Measurements from ENCODE around the gene ITGAD.

Gene ITGAD

GRCh38 chr16:31474773-31475738 is 81.9 kb downstream of the ITGAD start:
- Histone ChIP-seq H3K36me3 (ENCODE audit: control insufficient read depth in 2 of 2, insufficient read depth in 1 of 2, low read length in 2 of 2) (peaks cover 0 to 10% of the 10 kb centered on the region in 2 experiments; a peak in 1 of 3 replicates), H3K4me1 (ENCODE audit: control insufficient read depth, insufficient read depth, low read length) (no peaks in the 10 kb centered on the region), H3K27ac (ENCODE audit: extremely low read depth, low read depth, low read length) (no peak overlapping the region), H3K9me3 (ENCODE audit: control insufficient read depth, insufficient read depth, low read depth, low read length) (no peaks in the 10 kb centered on the region), H3K4me3 (ENCODE audit: low read depth, low read length) (no peak overlapping the region)
- ChIA-PET POLR2A (no interaction called here), CTCF (interaction anchor here (0.7 to 1.1 kb wide), 4 partner anchors 15 to 282 kb away, joined by 3 to 6 read pairs (median 3); partner anchors contain the start of gene ARMC5)
- TF ChIP-seq ZNF132 (tag by site-specific recombination; IDR thresholded peaks at IDR 0.05; ENCODE audit: borderline replicate concordance) (no peak), ZBTB49 (tag by site-specific recombination; IDR thresholded peaks at IDR 0.05; ENCODE audit: low read depth) (no peak), ZNF354C (tag by site-specific recombination; IDR thresholded peaks at IDR 0.05; ENCODE audit: borderline replicate concordance, low read depth) (no peak), ZNF624 (tag by site-specific recombination; IDR thresholded peaks at IDR 0.05) (no peak), KLF7 (tag by site-specific recombination; IDR thresholded peaks at IDR 0.05; ENCODE audit: borderline replicate concordance) (no peak), ZNF544 (tag by site-specific recombination; IDR thresholded peaks at IDR 0.05) (no peak), ZNF585B (tag by site-specific recombination; IDR thresholded peaks at IDR 0.05) (no peak), ZFP3 (tag by site-specific recombination; IDR thresholded peaks at IDR 0.05; ENCODE audit: low read depth) (no peak), ZNF140 (tag by site-specific recombination; IDR thresholded peaks at IDR 0.05) (no peak), ZIC2 (tag by site-specific recombination; IDR thresholded peaks at IDR 0.05) (no peak), KLF9 (tag by site-specific recombination; IDR thresholded peaks at IDR 0.05; ENCODE audit: low read depth) (no peak), ZNF394 (tag by site-specific recombination; IDR thresholded peaks at IDR 0.05; ENCODE audit: borderline replicate concordance) (no peak), ZNF488 (tag by site-specific recombination; IDR thresholded peaks at IDR 0.05) (no peak), ZNF366 (tag by site-specific recombination; conservative IDR thresholded peaks at IDR 0.05) (no peak), ZNF768 (tag by site-specific recombination; IDR thresholded peaks at IDR 0.05) (no peak), PBX3 (CRISPR knock-in tag; IDR thresholded peaks at IDR 0.05) (no peak), ZNF510 (tag by site-specific recombination; IDR thresholded peaks at IDR 0.05; ENCODE audit: insufficient replicate concordance) (no peak), ZNF692 (tag by site-specific recombination; IDR thresholded peaks at IDR 0.05) (no peak), KLF8 (tag by site-specific recombination; IDR thresholded peaks at IDR 0.05) (no peak)
